Effector CD4-positive, alpha-beta T cell (primary cell): Measurements from ENCODE around the gene MAGEA11. TPM values are rescaled to one million over a fixed set of nuclear protein-coding genes. Genes with fewer than 3 reads are reported as not detected.
"Not testable (repeated sequence)": the region's sequence is repeated elsewhere in the genome, so short reads cannot be mapped to it uniquely, and the experiment has no call there.

Source experiments
- DNase-seq: peaks from one replicate; pipeline ENCODE4 v3.0.0-alpha.2; 2020
- total RNA-seq: gene quantifications from one replicate; lab custom pipeline; 2026; lab: John Stamatoyannopoulos, UW

The MAGEA11 gene, protein sequence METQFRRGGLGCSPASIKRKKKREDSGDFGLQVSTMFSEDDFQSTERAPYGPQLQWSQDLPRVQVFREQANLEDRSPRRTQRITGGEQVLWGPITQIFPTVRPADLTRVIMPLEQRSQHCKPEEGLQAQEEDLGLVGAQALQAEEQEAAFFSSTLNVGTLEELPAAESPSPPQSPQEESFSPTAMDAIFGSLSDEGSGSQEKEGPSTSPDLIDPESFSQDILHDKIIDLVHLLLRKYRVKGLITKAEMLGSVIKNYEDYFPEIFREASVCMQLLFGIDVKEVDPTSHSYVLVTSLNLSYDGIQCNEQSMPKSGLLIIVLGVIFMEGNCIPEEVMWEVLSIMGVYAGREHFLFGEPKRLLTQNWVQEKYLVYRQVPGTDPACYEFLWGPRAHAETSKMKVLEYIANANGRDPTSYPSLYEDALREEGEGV
- not detected for total RNA-seq

DNA sequence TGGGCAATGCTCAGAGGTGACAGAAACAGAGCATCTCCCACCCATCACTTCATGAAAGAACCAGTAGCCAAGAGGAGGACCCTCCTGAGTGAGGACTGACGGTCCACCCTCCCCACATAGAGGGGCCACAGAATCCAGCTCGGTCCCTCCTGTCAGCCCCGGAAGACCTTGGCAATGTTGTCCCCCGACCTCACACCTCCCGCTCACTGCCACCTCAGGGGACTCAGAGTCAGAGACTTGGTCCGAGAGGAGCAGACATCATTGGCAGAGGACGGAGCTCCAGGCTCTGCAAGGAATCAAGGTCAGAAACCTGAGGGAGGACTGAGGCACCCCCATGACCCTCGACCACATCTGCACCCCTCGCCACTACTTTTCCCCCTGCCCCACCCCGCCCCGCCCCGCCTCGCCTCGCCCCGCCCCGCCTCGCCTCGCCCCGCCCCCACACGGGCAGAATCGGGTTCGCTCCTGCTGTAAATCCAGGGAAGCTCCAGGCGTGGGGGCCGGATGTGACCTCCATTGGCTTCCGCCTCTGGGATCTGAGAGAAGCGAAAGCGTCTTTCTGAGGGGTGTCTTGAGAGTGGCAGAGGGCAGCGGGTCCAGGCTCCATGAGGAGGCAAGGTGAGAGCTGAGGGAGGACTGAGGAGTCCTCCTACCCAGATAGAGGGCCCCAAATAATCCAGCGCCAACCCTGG is at the start of gene MAGEA11:
TSS of gene MAGEA11 (plus strand) at position 516 of the 692 bp plus-strand sequence. CDS start 1,100 bp downstream, outside the sequence.
- no peak for DNase-seq

DNA sequence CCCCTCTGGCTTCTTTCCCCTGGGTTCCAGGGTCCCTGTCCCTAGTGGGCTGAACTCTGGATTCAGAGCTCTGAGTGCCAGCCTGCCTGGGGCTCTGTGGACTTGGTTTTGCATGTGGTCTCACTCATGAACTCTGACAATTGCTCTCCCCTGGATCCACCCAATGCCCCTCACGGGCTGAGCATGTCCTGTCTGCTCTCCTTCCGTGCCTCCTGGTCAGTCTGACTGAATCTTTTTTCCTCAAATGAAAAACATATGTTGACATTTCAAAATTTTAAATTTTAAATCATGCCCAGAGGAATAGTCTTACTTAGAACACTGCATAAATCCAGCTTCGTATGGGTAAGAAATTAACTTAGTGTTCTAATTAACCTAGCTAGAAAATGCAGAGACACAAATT is 36.8 kb upstream of the MAGEA11 start:
- not testable (repeated sequence) for DNase-seq

DNA sequence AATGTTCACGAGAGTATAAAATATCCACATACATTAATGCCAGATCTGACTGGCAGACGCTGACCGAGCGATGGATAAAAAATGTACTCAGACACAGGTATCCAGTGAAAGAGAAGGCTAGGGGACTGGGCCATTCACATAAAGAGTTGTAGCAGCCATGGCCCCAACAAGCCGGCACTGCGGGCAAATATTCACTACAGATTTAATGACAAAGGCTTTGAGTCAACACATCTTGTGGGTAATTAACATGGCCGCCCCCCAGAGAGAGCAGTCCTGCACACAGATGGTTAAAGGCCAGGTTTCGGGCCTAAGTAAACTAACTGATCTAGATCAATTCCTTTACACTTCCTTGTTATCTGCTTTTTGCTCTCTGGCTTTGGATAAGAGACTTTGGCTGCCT is 36.3 kb upstream of the MAGEA11 start:
- not testable (repeated sequence) for DNase-seq

DNA sequence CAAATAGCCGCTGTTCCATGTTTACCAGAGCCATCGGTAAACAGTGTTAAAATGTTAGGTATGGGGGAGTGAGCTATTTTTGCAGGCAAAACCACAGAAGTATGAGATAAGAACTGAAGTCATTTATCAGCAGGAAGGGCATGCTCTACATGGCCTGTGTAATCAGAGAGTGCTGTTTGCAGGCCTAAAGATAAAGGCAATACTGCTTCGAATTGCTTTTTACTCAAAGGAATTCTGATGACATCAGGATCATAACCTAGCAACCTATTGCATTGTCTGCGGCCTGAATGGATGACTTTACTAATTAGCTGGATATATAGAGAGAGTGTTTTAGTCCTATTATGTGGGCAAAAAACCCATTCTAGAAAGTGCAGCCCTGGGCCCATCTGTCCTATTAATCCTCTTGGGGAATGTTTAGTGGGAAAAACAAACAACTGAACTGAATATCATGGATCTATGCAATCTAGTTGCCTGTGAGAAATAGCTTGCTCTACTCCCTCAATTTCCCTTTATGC is 32.6 kb upstream of the MAGEA11 start:
- DNase-seq, result not testable (repeated sequence)

DNA sequence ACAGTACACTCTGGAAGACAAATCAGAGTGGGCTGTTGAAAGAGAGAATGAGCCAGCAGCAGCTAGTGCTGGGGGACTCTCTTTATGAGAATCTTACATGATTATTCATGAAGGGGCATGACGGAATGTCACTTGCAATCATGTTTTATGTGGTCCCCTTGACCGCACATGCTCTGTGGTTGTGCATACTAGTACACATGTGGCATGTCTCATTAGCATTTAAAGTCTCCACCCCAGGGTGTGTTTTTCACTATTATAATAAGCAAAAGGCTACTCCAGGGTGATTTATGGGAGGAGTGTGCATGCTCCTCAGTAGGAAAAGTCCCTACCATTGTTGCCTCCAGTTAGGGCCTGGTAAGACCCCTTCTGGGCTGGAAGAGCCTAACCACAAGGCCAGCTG is 30.7 kb upstream of the MAGEA11 start:
- DNase-seq, result no peak

DNA sequence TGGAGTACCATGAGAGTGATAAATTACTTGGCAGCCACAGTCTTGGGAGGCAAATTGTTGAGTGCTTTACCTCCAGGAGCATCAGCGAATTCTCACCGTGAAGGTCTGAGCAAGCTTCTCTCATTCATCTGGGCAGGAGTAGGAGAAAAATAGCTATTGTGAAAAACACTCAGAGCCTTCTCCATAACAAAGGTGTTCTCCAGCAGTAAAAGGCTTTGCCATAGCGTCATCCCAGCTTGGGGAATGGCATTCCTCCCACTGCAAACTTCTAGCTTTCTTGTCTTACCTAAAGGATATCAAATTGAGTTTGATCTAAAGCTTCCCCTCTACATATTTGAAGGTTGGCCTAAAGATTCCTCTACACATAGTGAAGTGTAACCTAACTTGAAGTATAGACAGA is 29.8 kb upstream of the MAGEA11 start:
- no peak for DNase-seq

DNA sequence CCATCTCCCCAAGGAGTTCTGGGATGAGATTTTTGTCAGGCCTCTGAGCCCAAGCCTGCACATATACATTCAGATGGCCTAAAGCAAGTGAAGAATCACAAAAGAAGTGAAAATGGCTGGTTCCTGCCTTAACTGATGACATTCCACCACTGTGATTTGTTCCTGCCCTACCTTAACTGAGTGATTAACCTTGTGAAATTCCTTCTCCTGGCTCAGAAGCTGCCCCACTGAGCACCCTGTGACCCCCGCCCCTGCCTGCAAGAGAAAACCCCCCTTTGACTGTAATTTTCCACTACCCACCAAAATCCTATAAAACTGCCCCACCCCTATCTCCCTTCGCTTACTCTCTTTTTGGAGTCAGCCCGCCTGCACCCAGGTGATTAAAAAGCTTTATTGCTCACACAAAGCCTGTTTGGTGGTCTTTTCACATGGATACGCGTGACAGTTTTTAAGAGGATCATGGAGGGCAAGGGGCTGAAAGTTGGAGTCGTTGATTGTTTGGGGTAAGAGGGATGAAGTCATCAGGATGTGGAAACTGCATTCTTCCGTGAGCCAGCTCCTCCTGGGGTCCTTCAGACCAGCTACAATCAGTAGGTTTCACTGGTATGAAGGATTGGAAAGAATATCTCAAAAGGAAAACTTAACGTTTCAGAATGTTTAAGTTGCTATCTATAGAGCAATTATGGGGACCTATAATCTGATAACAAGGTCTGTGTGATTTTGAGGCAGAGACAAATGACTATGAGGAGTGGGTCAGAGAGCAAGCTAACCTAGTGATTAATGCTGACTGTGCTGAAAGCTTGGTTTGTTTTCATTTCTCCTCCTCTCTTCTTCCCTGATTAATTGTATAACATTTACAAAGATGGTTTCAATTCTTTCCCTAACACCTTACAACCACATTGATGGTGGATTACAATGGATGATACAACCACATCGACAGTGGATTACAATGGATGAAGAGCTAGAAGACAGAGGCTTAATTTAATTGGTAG is 28.6 kb upstream of the MAGEA11 start:
- no peak for DNase-seq

DNA sequence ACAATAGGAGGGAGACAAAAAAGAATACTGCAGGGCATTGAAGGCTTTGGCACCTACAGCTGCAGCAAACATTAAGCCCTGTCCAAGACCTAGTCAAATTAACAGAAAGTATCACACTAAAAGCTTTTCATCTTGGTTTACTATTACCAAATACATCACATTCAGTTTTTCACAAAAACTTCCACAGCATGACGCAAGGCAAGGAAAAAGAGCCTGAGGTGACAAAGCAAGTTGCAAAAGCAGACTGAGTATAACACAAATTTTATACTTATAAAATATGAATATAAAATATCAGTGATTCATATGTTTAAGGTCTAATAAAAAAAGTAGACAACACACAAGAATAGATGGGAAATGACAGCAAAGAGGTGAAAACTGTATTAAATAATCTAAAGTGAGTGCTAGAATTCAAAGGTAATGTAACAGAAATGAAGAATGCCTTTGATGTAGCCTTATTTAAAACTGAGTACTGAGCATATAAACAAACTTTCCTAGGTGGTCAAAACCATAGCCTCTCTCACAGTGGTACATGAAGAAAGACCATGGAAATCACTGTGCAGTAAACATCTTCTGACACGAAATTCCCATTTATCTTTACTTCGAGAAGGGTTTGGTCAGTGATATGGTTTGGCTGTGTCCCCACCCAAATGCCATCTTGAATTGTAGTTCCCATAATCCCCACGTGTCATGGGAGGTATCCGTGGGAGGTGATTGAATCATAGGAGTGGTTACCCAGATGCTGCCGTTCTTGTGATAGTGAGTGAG is 27.7 kb upstream of the MAGEA11 start:
- no peak for DNase-seq

DNA sequence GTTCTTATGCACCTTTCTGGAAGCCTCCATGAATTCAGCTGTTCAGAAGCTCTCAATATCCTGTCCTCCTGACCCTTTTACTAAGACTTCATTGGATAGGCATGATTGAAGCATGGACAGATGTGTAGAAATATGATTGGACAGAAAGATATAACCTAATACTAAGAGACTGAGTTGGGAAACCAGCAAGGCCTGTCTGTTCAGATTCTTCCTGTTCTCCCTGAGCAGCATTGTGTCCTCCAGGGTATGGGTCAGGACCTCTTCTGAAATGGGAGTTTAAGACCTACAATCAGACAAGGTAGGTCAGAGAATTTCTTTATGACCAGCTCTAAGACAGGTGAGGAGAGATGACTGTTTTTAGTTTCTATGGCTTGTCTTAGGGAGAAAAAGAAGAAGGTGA is 23.9 kb upstream of the MAGEA11 start:
- no peak for DNase-seq

DNA sequence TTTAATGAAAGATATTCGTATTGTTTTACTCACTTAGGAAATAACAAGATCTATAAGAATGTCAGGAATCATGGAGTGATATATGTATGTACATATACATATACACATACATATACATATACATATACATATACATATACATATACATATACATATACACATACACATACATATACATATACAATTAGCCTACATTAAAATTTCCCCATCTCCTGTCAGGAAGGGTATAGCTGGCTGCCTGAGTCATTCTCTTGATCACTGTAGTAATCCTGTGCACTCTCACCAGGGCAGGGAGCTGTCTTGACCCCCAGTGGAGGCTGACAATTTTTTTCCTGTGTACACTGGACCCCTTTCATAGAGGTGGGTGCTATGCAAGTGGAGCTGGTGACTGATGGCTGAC is 23.3 kb upstream of the MAGEA11 start:
- DNase-seq, result no peak

DNA sequence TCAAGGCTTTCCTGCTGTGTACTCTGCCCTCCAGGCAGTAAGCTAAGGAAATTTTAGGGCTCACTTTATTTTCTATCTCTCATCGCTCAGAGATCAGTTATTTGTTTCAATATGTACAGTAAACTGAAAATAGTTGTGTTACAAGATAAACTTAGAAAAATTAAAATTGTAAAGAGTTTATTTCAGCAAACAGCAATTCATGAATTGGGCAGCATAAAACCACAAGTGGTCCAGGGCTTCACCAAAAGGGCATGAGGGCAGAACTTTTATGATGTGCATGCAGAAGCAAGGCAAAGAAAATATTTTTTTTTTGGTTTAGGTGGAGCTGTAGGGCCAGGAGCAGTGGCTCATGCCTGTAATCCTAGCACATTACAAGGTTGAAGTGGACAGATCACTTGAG is 20.1 kb upstream of the MAGEA11 start:
- DNase-seq, result no peak

DNA sequence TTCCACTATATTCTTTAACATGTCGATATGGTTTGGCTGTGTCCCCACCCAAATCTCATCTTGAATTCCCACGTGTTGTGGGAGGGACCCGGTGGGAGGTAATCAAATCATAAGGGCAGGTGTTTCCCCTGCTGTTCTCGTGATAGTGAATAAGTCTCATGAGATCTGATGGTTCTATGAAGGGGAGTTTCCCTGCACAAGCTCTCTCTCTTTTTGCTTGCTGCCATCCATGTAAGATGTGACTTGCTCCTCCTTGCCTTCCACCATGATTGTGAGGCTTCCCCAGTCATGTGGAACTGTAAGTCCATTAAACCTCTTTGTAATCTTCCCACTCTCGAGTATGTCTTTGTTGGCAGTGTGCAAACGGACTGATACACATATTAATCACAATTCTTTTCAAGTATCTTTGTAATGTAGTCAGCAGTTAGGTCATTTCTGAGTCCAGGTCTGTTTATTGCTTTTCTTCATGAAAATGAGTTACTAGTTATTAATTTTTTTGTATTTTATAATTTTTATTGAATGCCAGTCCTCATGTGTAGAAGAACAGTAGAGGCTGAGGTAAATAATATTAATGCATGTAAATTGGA is 19.1 kb upstream of the MAGEA11 start:
- DNase-seq, result not testable (repeated sequence)

DNA sequence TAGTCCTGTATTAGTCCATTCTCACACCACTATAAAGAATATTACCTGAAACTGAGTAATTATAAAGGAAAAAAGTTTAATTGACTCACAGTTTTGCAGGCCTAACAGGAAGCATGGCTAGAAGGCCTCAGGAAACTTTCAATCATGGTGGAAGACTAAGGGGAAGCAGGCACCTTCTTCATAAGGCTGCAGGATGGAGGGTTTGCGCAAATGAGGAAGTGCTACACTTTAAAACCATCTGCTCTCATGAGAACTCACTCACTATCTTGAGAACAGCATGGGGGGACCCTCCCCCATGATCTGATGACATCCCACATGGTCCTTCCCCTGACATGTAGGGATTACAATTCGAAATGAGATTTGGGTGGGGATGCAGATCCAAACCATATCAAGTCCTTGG is 12.1 kb upstream of the MAGEA11 start:
- DNase-seq, result no peak

DNA sequence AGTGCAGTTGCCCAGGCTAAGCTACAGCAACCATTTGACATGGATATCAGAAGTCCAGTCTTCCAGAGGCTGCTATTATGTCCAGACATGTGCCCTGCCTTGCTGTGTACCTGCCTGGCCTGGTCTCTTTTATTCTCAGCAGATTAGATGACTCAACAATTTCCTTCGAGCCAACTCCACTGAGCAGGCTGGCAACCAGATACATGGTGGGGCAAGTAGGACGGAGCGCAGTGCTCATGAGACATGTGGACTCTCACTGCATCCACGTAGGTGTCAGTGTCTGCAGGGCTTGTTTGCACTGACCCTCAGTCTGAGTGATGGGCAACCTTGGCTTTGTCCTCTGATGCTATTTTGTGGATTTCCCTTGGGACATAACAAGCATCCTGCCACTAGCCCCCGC is 7.2 kb upstream of the MAGEA11 start:
- DNase-seq, result no peak

DNA sequence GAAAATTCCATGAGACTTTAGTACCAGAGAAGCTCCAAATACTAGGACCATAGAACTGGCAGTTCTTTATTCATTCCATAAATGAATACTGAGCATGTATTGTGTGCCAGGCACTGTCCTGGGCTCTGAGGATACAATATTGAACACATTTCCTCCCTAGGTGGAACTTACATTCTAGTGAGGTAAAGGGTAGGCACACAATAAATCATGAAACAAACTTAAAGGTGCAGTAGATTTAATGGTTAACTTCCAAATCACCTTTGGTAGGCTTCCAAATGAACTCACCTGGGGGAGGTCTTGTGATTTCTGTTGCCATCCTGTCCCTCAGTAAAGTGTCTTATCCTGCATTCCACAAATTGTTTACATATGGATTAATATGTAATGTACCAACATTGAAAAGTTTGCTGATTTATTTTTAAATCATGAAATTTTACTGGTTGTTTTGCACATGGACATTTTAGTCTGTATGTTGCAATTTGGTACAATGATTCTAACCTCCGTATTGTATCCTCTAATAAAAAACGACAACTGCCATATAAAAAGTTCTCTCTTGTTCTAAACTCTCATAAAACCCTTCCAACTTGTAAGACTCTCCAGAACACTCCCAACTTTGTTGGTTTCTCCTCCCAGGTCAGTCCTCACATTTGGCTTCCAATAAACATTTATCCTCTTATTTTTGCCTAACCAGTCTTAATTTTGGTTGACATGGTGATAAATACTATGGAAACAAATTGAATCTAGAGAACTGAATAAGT is 4.5 kb upstream of the MAGEA11 start:
- DNase-seq, result no peak

DNA sequence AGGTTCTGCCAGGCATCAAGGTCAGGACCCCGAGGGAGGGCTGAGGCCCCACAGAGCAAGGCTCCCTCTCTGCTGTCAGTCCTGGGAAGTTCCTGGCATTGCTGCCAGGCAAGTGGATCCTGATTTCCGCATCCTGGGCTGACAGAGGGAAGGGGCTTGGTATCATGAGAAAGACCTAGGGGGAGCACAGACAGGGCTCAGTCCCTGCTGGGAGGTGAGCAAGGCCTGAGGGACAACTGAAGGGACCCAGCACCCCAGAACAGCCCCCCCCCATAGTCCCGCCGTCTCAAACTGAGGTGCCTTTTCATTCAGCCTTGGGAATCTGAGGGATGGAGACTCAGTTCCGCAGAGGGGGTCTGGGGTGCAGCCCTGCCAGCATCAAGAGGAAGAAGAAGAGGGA is 971 bp downstream of the MAGEA11 start:
- no peak for DNase-seq

DNA sequence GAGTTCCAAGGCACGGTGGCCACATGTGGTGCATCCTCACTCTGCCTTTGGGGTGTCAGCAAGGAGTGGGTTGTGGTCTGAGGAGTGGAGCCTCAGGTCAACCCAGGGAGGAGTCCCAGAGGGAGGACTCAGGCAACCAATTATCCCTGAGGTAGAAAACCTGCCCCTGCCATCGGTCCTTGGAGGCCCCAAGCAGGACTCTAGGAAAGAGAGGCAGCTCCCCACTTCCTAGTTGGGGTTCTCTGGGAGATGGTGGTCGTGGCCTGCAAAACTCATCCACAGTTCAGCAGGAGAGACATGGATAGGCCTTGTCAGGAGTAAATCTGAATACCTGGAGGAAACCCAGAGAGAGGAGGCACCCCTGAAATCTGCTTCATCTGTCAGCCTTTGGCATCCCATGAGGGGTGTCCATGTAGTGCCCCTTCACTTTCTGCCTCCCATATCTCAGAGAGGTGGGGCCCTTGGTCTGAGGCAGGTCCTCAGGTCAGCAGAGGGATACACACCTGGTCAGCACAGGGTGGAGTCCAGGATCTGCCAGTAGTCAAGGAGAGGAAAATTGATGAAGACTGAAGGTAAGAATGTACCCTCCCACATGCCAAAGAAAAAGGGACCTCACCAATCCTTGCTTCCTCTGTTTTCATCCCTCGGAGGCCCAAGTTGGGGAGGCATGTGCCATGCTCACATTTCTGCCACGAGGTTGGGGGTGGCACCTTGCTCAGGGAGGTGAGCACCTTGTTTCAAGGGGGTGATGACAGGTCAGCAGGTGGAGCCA is 1.6 kb downstream of the MAGEA11 start:
- DNase-seq, result no peak

DNA sequence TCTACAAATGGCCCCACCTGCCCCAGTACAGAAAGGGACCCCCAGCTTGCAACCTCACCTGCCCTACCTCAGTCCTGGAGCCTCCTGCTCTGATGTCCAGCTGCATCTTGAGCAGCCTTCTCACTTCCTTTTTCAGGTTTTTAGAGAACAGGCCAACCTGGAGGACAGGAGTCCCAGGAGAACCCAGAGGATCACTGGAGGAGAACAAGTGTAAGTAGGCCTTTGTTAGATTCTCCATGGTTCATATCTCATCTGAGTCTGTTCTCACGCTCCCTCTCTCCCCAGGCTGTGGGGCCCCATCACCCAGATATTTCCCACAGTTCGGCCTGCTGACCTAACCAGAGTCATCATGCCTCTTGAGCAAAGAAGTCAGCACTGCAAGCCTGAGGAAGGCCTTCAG is 3.6 kb downstream of the MAGEA11 start:
- DNase-seq, result no peak

DNA sequence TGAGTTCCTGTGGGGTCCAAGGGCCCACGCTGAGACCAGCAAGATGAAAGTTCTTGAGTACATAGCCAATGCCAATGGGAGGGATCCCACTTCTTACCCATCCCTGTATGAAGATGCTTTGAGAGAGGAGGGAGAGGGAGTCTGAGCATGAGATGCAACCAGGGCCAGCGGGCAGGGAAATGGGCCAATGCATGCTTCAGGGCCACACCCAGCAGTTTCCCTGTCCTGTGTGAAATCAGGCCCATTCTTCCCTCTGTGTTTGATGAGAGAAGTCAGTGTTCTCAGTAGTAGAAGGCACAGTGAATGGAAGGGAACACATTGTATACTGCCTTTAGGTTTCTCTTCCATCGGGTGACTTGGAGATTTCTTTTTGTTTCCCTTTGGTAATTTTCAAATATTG is 4.8 kb downstream of the MAGEA11 start:
- no peak for DNase-seq

DNA sequence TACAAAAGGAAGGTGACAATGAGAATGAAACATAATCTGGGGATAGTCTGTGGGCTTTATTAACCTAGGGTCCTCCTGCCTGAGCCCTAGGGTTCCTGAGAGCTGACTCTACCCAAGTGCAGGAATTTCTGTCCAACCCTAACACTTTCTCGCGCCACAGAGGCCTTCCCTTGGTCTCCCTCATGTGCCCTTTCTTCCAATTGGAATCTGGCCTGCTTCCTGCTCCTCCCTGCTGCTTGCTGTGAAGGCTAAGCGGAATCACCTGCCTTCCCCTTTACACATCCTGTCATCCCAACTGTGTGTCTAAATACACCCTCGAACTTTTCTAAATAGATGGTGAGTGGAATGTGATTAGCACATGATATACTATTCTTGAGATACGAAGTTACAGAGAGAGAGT is 5.9 kb downstream of the MAGEA11 start:
- no peak for DNase-seq
